ENCODE results near the gene NYNRIN.

DNA sequence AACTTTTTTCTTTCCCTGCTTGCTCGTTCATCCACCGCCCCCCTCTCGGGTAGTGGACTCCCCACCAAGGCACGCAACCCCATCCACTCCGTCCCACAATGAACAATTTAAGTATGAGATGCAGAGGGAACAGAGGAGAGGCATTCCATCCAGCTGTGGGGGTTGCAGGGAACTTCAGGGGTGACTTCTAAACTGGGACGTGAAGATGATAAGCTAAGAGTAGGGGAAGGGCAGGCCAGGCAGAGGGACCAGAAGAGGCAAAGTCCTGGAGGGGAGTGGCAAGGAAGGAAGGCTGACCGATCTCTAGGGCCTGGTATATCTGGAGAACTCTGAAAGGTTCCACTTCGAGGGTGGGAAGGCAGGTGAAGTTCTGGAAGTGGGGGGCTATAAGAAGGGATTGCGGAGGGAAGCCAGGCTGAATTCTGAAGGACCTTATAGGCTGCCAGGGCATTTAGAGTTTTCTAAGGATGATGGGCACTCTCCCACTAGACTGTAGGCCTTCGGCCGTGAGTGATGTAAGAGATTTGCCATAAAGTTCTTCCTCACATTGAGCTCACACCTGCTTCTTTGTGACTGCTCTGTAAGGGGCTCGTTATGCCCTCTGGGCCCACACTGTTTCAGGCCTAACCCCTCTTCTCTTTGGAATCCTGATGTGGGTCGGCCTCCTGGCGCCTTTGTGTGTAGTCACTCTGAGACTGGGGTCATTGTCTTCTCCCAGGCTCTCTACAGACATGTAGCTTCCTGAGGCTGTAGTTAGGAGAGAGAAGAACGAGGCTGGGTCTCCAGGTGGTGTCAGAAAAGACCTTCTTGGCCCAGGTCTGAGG lies 18.7 kb upstream of the NYNRIN start:
- TF ChIP-seq, protein P1, sequence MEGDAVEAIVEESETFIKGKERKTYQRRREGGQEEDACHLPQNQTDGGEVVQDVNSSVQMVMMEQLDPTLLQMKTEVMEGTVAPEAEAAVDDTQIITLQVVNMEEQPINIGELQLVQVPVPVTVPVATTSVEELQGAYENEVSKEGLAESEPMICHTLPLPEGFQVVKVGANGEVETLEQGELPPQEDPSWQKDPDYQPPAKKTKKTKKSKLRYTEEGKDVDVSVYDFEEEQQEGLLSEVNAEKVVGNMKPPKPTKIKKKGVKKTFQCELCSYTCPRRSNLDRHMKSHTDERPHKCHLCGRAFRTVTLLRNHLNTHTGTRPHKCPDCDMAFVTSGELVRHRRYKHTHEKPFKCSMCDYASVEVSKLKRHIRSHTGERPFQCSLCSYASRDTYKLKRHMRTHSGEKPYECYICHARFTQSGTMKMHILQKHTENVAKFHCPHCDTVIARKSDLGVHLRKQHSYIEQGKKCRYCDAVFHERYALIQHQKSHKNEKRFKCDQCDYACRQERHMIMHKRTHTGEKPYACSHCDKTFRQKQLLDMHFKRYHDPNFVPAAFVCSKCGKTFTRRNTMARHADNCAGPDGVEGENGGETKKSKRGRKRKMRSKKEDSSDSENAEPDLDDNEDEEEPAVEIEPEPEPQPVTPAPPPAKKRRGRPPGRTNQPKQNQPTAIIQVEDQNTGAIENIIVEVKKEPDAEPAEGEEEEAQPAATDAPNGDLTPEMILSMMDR (IDR thresholded peaks at IDR 0.05) = no peak
- TF ChIP-seq EP300 (IDR thresholded peaks at IDR 0.05) (no peak), POLR2A (IDR thresholded peaks at IDR 0.05) (no peak), POLR2AphosphoS5 (IDR thresholded peaks at IDR 0.05) (no peak)
